T-helper 2 cell treated with Interferon-gamma antibody and Interleukin-4, amounts not matched to agents 5 μg/mL and 100 μg/mL, for 36 hours (primary cell): Measurements from ENCODE around the gene POT1.

Experiments used
- DNase-seq: peaks from one replicate; pipeline ENCODE4 v3.0.0; 2021; ENCODE audit warnings: low spot score
- H3K27ac Mint-ChIP-seq: one replicate; pipeline ENCODE4 v1.8.0; 2021; ENCODE audit warnings: mild to moderate bottlenecking, mixed read lengths
- H3K27me3 Mint-ChIP-seq: one replicate; pipeline ENCODE4 v1.8.0; 2021; ENCODE audit warnings: low read depth, mixed read lengths
- H3K36me3 Mint-ChIP-seq: one replicate; pipeline ENCODE4 v1.8.0; 2021; ENCODE audit warnings: low read depth, mixed read lengths
- H3K4me1 Mint-ChIP-seq: one replicate; pipeline ENCODE4 v1.8.0; 2021; ENCODE audit warnings: low read depth, mixed read lengths
- H3K4me3 Mint-ChIP-seq: one replicate; pipeline ENCODE4 v1.8.0; 2022; ENCODE audit warnings: mild to moderate bottlenecking, moderate library complexity, mixed read lengths
- H3K9me3 Mint-ChIP-seq: one replicate; pipeline ENCODE4 v1.8.0; 2021; ENCODE audit warnings: mixed read lengths

POT1 gene

GRCh38 chr7:124812764-124813163 is 116.9 kb downstream of the POT1 start:
- H3K27ac Mint-ChIP-seq: no peak overlapping the region
- no peaks in the 10 kb centered on the region for H3K36me3 Mint-ChIP-seq
- DNase-seq: no peak
- no peaks in the 10 kb centered on the region for H3K9me3 Mint-ChIP-seq
- H3K27me3 Mint-ChIP-seq: peaks cover 1% of the 10 kb centered on the region
- no peaks in the 10 kb centered on the region for H3K4me1 Mint-ChIP-seq
- H3K4me3 Mint-ChIP-seq: no peak overlapping the region

GRCh38 chr7:124811341-124811740 is 118.3 kb downstream of the POT1 start:
- Mint-ChIP-seq H3K27ac (no peak overlapping the region), H3K27me3 (peaks cover 1% of the 10 kb centered on the region), H3K9me3 (no peaks in the 10 kb centered on the region), H3K36me3 (no peaks in the 10 kb centered on the region), H3K4me3 (no peak overlapping the region), H3K4me1 (no peaks in the 10 kb centered on the region)
- DNase-seq: no peak

- Mint-ChIP-seq H3K36me3 (no peaks in the 10 kb centered on the region), H3K9me3 (no peaks in the 10 kb centered on the region), H3K27ac (no peak overlapping the region), H3K4me1 (no peaks in the 10 kb centered on the region), H3K27me3 (peaks cover 1% of the 10 kb centered on the region), H3K4me3 (no peak overlapping the region)
- no peak for DNase-seq
Observed at GRCh38 chr7:124810605-124811004, 119.0 kb downstream of the POT1 start.

GRCh38 chr7:124808206-124808605 is 121.4 kb downstream of the POT1 start:
- H3K36me3 Mint-ChIP-seq: no peaks in the 10 kb centered on the region
- no peak overlapping the region for H3K27ac Mint-ChIP-seq
- peaks cover 1% of the 10 kb centered on the region for H3K27me3 Mint-ChIP-seq
- H3K9me3 Mint-ChIP-seq: no peaks in the 10 kb centered on the region
- H3K4me3 Mint-ChIP-seq: no peak overlapping the region
- DNase-seq: no peak
- no peaks in the 10 kb centered on the region for H3K4me1 Mint-ChIP-seq

- H3K27me3 Mint-ChIP-seq: peaks cover 2% of the 10 kb centered on the region
- H3K4me3 Mint-ChIP-seq: no peak overlapping the region
- no peak overlapping the region for H3K27ac Mint-ChIP-seq
- no peak for DNase-seq
- H3K36me3 Mint-ChIP-seq: no peaks in the 10 kb centered on the region
- H3K4me1 Mint-ChIP-seq: no peaks in the 10 kb centered on the region
- H3K9me3 Mint-ChIP-seq: no peaks in the 10 kb centered on the region
Observed at GRCh38 chr7:124801330-124801895, 128.2 kb downstream of the POT1 start.

- no peak overlapping the region for H3K27ac Mint-ChIP-seq
- H3K9me3 Mint-ChIP-seq: no peaks in the 10 kb centered on the region
- H3K4me1 Mint-ChIP-seq: no peaks in the 10 kb centered on the region
- no peaks in the 10 kb centered on the region for H3K36me3 Mint-ChIP-seq
- no peak overlapping the region for H3K4me3 Mint-ChIP-seq
- DNase-seq: no peak
- H3K27me3 Mint-ChIP-seq: peaks cover 2% of the 10 kb centered on the region
Observed at GRCh38 chr7:124800386-124800785, 129.2 kb downstream of the POT1 start.

- Mint-ChIP-seq H3K4me3 (no peak overlapping the region), H3K27ac (no peak overlapping the region), H3K36me3 (no peaks in the 10 kb centered on the region), H3K27me3 (peaks cover 2% of the 10 kb centered on the region), H3K4me1 (no peaks in the 10 kb centered on the region), H3K9me3 (no peaks in the 10 kb centered on the region)
- DNase-seq: no peak
Observed at GRCh38 chr7:124799448-124799847, 130.2 kb downstream of the POT1 start.

- Mint-ChIP-seq H3K4me1 (no peaks in the 10 kb centered on the region), H3K9me3 (no peaks in the 10 kb centered on the region), H3K27me3 (no peaks in the 10 kb centered on the region), H3K36me3 (no peaks in the 10 kb centered on the region), H3K4me3 (no peak overlapping the region), H3K27ac (no peak overlapping the region)
- no peak for DNase-seq
Observed at GRCh38 chr7:124796771-124797170, 132.9 kb downstream of the POT1 start.

- no peaks in the 10 kb centered on the region for H3K36me3 Mint-ChIP-seq
- peaks cover 2% of the 10 kb centered on the region for H3K27me3 Mint-ChIP-seq
- no peaks in the 10 kb centered on the region for H3K9me3 Mint-ChIP-seq
- H3K4me3 Mint-ChIP-seq: no peak overlapping the region
- DNase-seq: no peak
- H3K27ac Mint-ChIP-seq: no peak overlapping the region
- no peaks in the 10 kb centered on the region for H3K4me1 Mint-ChIP-seq
Observed at GRCh38 chr7:124792696-124793095, 136.9 kb downstream of the POT1 start.

GRCh38 chr7:124792002-124792401 is 137.6 kb downstream of the POT1 start:
- Mint-ChIP-seq H3K4me1 (no peaks in the 10 kb centered on the region), H3K36me3 (no peaks in the 10 kb centered on the region), H3K9me3 (no peaks in the 10 kb centered on the region), H3K4me3 (no peak overlapping the region), H3K27ac (no peak overlapping the region), H3K27me3 (peaks cover 2% of the 10 kb centered on the region)
- no peak for DNase-seq

GRCh38 chr7:124791426-124791825 is 138.2 kb downstream of the POT1 start:
- H3K27me3 Mint-ChIP-seq: peaks cover 2% of the 10 kb centered on the region
- no peak overlapping the region for H3K27ac Mint-ChIP-seq
- H3K9me3 Mint-ChIP-seq: no peaks in the 10 kb centered on the region
- H3K4me3 Mint-ChIP-seq: no peak overlapping the region
- no peaks in the 10 kb centered on the region for H3K36me3 Mint-ChIP-seq
- DNase-seq: no peak
- no peaks in the 10 kb centered on the region for H3K4me1 Mint-ChIP-seq

GRCh38 chr7:124790645-124791044 is 139.0 kb downstream of the POT1 start:
- no peaks in the 10 kb centered on the region for H3K4me1 Mint-ChIP-seq
- peaks cover 2% of the 10 kb centered on the region for H3K27me3 Mint-ChIP-seq
- H3K36me3 Mint-ChIP-seq: no peaks in the 10 kb centered on the region
- no peak for DNase-seq
- no peak overlapping the region for H3K27ac Mint-ChIP-seq
- no peaks in the 10 kb centered on the region for H3K9me3 Mint-ChIP-seq
- no peak overlapping the region for H3K4me3 Mint-ChIP-seq

- DNase-seq: no peak
- H3K36me3 Mint-ChIP-seq: no peaks in the 10 kb centered on the region
- no peak overlapping the region for H3K27ac Mint-ChIP-seq
- no peaks in the 10 kb centered on the region for H3K4me1 Mint-ChIP-seq
- H3K4me3 Mint-ChIP-seq: no peak overlapping the region
- H3K27me3 Mint-ChIP-seq: peaks cover 2% of the 10 kb centered on the region
- no peaks in the 10 kb centered on the region for H3K9me3 Mint-ChIP-seq
Observed at GRCh38 chr7:124785994-124786393, 143.6 kb downstream of the POT1 start.

- Mint-ChIP-seq H3K27me3 (no peaks in the 10 kb centered on the region), H3K9me3 (no peaks in the 10 kb centered on the region), H3K4me1 (no peaks in the 10 kb centered on the region), H3K27ac (no peak overlapping the region), H3K36me3 (no peaks in the 10 kb centered on the region), H3K4me3 (no peak overlapping the region)
- no peak for DNase-seq
Observed at GRCh38 chr7:124784879-124785818, 144.5 kb downstream of the POT1 start.
